ENCODE data around the gene CPNE2.

CPNE2 gene

GRCh38 chr16:57148481-57148880 is 56.1 kb downstream of the CPNE2 start:
- peaks cover 18% of the 10 kb centered on the region; the same call in 1 of the 2 replicates for H3K36me3 ChIP-seq (ENCODE audit: insufficient read depth, low read length)
- H3K27me3 ChIP-seq (ENCODE audit: insufficient read depth, low read length) = no peaks in the 10 kb centered on the region
- H3F3A ChIP-seq (ENCODE audit: insufficient read depth, low read length) = no peaks in the 10 kb centered on the region
- no peaks in the 10 kb centered on the region for H4K20me1 ChIP-seq (ENCODE audit: insufficient read depth, low read length)
- TF ChIP-seq EZH2 (IDR thresholded peaks at IDR 0.05; ENCODE audit: borderline replicate concordance, low read length) = no peak
- TF ChIP-seq CTCF (IDR thresholded peaks at IDR 0.05; ENCODE audit: low read length) = no peak
- peaks cover 7% of the 10 kb centered on the region for H3K4me1 ChIP-seq (ENCODE audit: insufficient read depth, low read length, severe bottlenecking)
- no peaks in the 10 kb centered on the region for H3K79me2 ChIP-seq (ENCODE audit: insufficient read depth, low read length)
- no peak overlapping the region for H3K9ac ChIP-seq (ENCODE audit: low read length)
- H3K4me2 ChIP-seq (ENCODE audit: low read length) = no peak overlapping the region
- no peak overlapping the region for H2AFZ ChIP-seq (ENCODE audit: low read length)
- H3K27ac ChIP-seq (ENCODE audit: low read depth, low read length, poor library complexity, severe bottlenecking) = no peak overlapping the region
- no peaks in the 10 kb centered on the region for H3K9me2 ChIP-seq (ENCODE audit: low read depth, low read length)
- no peak overlapping the region for H3K4me3 ChIP-seq (ENCODE audit: low read depth, low read length, poor library complexity, severe bottlenecking)
- H3K9me3 ChIP-seq (ENCODE audit: low read length) = no peaks in the 10 kb centered on the region

DNA sequence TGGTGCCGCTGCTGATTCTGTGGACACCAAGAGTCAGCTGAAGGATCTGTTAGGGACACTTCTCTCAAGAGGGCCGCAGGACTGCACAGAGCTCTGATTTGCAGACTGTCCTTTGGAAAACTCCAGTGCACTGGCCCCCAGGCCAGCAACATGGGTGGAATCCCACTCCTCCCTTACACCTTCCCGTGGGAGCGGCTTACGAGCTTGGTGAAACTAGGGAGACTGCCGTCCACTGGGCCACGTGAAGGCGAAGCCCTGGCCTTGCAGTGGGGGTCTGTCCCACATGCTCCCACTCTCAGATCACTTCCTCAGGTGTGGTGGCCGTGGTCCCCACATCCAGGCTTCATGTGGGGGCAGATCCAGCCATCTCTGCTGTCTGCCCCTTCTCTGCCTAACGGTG is 57.0 kb downstream of the CPNE2 start:
- Histone ChIP-seq H3K27me3 (ENCODE audit: insufficient read depth, low read length) (no peaks in the 10 kb centered on the region), H3K9ac (ENCODE audit: low read length) (no peak overlapping the region), H4K20me1 (ENCODE audit: insufficient read depth, low read length) (no peaks in the 10 kb centered on the region), H3K79me2 (ENCODE audit: insufficient read depth, low read length) (no peaks in the 10 kb centered on the region), H3F3A (ENCODE audit: insufficient read depth, low read length) (no peaks in the 10 kb centered on the region), H3K9me3 (ENCODE audit: low read length) (no peaks in the 10 kb centered on the region), H3K4me3 (ENCODE audit: low read depth, low read length, poor library complexity, severe bottlenecking) (no peak overlapping the region), H3K27ac (ENCODE audit: low read depth, low read length, poor library complexity, severe bottlenecking) (no peak overlapping the region), H2AFZ (ENCODE audit: low read length) (no peak overlapping the region), H3K9me2 (ENCODE audit: low read depth, low read length) (no peaks in the 10 kb centered on the region), H3K36me3 (ENCODE audit: insufficient read depth, low read length) (peaks cover 27% of the 10 kb centered on the region), H3K4me2 (ENCODE audit: low read length) (no peak overlapping the region), H3K4me1 (ENCODE audit: insufficient read depth, low read length, severe bottlenecking) (peaks cover 7% of the 10 kb centered on the region)
- TF ChIP-seq CTCF (IDR thresholded peaks at IDR 0.05; ENCODE audit: low read length) (no peak), EZH2 (IDR thresholded peaks at IDR 0.05; ENCODE audit: borderline replicate concordance, low read length) (no peak)

DNA sequence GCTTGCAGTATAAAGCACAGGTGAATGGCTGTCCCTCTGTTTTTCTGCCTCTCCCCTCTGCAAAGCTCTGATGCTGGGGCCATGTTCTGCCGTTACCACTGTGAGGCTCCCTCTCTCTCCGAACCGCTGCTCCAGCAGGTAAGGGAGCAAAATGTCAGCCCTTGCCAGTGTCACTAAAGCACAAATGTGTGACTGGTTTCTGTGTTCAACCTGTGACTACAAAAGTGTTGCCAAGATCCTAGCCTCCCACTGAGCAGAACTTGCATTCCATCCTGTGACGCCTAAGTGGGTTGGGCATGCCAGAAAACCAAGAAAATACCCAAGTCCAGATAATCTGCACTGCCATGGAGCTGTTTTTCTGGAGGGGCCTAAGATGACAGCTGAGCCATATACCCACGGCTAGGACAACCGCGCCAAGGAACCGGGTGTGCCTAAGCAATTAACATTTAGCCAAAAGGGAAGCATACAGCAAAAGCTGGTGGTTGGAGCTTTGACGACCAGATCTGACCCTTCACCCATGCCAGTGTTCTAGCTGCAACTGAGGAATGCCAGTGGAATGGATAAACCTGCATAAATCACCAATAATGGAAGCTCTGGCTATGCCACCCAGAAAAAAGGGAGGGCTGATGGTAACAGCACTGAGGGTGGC is 58.4 kb downstream of the CPNE2 start:
- Histone ChIP-seq H3K9me2 (ENCODE audit: low read depth, low read length) (no peaks in the 10 kb centered on the region), H3K36me3 (ENCODE audit: insufficient read depth, low read length) (peaks cover 38% of the 10 kb centered on the region), H3K4me1 (ENCODE audit: insufficient read depth, low read length, severe bottlenecking) (peaks cover 7% of the 10 kb centered on the region), H2AFZ (ENCODE audit: low read length) (no peak overlapping the region), H3F3A (ENCODE audit: insufficient read depth, low read length) (no peaks in the 10 kb centered on the region), H3K9ac (ENCODE audit: low read length) (no peak overlapping the region), H3K27me3 (ENCODE audit: insufficient read depth, low read length) (no peaks in the 10 kb centered on the region), H3K79me2 (ENCODE audit: insufficient read depth, low read length) (no peaks in the 10 kb centered on the region), H3K27ac (ENCODE audit: low read depth, low read length, poor library complexity, severe bottlenecking) (no peak overlapping the region), H3K4me3 (ENCODE audit: low read depth, low read length, poor library complexity, severe bottlenecking) (no peak overlapping the region), H3K4me2 (ENCODE audit: low read length) (no peak overlapping the region), H4K20me1 (ENCODE audit: insufficient read depth, low read length) (no peaks in the 10 kb centered on the region), H3K9me3 (ENCODE audit: low read length) (no peaks in the 10 kb centered on the region)
- TF ChIP-seq EZH2 (IDR thresholded peaks at IDR 0.05; ENCODE audit: borderline replicate concordance, low read length) (no peak), CTCF (IDR thresholded peaks at IDR 0.05; ENCODE audit: low read length) (no peak)

Measured in OCI-LY1 (cell line).